Astrocyte of the spinal cord (primary cell): Measurements from ENCODE around the gene CLTA.
"Not testable (repeated sequence)": the region's sequence is repeated elsewhere in the genome, so short reads cannot be mapped to it uniquely, and the experiment has no call there.

Source experiments
- DNase-seq: peaks from one replicate; pipeline ENCODE4 v3.0.0; 2011; ENCODE audit warnings: low read depth, low spot score
- H3K4me3 ChIP-seq: 2 replicates; pipeline ENCODE4 v1.5.1; 2011; ENCODE audit warnings: low read depth, mild to moderate bottlenecking, low read length, moderate library complexity
- in situ Hi-C: cut with HindIII; loops from 2 replicates; pipeline ENCODE4 v1.10.0; 2017; ENCODE audit warnings: low sequenced_read_pairs
- TF ChIP-seq, protein P1 (sequence below): IDR thresholded peaks from 2 replicates; pipeline ENCODE4 v1.5.1; 2012; ENCODE audit warnings: low read depth, mild to moderate bottlenecking, low read length, inconsistent platforms

Gene CLTA

GRCh38 chr9:36170531-36170930, 20.2 kb upstream of the CLTA start:
- in situ Hi-C loops, result no loop called here

DNA sequence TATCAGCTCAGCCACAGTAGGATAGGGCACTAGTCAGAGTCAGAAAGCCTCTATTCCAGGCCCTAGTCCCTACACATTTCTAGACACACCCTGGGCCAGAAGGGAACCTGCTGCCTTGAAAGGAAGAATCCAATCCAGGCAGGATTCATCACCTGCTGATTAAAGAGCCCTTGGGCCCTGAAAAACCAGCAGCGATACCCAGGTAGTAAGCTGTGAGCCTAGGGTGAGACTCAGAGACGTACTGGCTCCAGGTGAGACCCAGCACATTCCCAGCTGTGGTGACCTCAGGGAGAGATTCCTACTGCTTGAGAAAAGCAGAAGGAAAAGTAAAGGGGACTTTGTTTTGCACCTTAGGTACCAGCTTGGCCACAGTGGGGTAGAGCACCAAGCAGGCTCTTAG, 16.9 kb upstream of the CLTA start:
- in situ Hi-C loops, result no loop called here
- TF ChIP-seq, protein P1, sequence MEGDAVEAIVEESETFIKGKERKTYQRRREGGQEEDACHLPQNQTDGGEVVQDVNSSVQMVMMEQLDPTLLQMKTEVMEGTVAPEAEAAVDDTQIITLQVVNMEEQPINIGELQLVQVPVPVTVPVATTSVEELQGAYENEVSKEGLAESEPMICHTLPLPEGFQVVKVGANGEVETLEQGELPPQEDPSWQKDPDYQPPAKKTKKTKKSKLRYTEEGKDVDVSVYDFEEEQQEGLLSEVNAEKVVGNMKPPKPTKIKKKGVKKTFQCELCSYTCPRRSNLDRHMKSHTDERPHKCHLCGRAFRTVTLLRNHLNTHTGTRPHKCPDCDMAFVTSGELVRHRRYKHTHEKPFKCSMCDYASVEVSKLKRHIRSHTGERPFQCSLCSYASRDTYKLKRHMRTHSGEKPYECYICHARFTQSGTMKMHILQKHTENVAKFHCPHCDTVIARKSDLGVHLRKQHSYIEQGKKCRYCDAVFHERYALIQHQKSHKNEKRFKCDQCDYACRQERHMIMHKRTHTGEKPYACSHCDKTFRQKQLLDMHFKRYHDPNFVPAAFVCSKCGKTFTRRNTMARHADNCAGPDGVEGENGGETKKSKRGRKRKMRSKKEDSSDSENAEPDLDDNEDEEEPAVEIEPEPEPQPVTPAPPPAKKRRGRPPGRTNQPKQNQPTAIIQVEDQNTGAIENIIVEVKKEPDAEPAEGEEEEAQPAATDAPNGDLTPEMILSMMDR, result no peak
- H3K4me3 ChIP-seq, result no peak overlapping the region
- no peak for DNase-seq

More at GRCh38 chr9:36170531-36170930, 20.2 kb upstream of the CLTA start:
- no peak for DNase-seq
- TF ChIP-seq, protein P1, result no peak
- H3K4me3 ChIP-seq, result no peak overlapping the region

GRCh38 chr9:36174271-36174670, 16.4 kb upstream of the CLTA start:
- in situ Hi-C loops, result no loop called here
- DNase-seq, result no peak
- TF ChIP-seq, protein P1, result no peak
- H3K4me3 ChIP-seq, result no peak overlapping the region

DNA sequence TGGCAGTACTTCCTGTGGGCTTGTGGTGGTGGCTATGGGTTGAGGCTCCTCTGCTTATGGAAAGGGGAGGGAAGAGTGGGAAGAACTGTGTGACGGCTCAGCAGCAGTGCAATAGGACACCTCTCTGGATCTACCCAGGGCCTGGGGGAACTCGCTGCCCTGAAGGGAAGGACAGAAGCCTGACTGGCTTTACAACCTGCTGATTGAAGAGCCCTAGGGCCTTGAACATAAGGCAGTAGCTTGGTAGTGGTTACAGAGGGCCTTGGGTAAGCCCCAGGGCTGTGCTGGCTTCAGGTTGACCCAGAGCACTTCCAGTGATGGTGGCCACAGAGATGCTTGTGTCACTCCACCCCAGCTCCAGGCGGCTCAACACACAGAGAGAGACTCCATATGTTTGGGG, 16.0 kb upstream of the CLTA start:
- no peak for DNase-seq
- no peak overlapping the region for H3K4me3 ChIP-seq
- in situ Hi-C loops, result no loop called here
- TF ChIP-seq, protein P1, result no peak

DNA sequence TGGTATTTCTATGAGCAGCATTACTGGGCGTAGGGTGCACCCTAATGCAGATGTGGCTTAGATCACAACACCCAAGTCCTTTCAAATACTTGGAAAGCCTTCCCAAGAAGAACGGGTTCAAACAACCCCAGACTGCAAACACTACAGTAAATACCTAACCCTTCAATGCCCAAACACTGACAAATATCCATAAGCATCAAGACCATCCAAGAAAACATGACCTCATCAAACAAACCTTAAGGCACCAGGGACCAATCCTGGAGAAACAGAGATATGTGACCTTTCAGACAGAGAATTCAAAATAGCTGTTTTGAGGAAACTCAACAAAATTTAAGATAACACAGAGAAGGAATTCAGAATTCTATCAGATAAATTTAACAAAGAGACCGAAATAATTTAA, 15.5 kb upstream of the CLTA start:
- DNase-seq, H3K4me3 ChIP-seq, in situ Hi-C loops: not testable (repeated sequence)

DNA sequence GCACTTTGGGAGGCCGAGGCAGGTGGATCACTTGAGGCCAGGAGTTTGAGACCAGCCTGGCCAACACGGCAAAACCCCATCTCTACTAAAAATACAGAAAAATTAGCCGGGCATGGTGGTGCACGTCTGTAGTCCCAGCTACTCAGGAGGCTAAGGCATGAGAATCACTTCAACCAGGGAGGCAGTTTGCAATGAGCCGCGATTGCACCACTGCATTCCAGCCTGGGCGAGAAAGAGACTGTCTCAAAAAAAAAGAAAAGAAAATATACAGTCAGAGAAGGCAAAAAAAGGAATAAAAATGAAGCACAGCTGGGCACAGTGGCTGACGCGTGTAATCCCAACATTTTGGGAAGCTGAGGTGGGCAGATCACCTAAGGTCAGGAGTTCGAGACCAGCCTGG, 14.2 kb upstream of the CLTA start:
- in situ Hi-C loops, DNase-seq, H3K4me3 ChIP-seq: not testable (repeated sequence)

- in situ Hi-C loops, result no loop called here
- TF ChIP-seq, protein P1, result no peak
- no peak for DNase-seq
- no peak overlapping the region for H3K4me3 ChIP-seq
These were observed 13.2 kb upstream of the CLTA start for GRCh38 chr9:36177571-36177970.

GRCh38 chr9:36180243-36180642, 10.5 kb upstream of the CLTA start:
- in situ Hi-C loops, H3K4me3 ChIP-seq, DNase-seq: not testable (repeated sequence)
